CD4-positive, alpha-beta T cell treated with Interleukin-12 subunit alpha and Interleukin-12 subunit beta, for 1 hour (primary cell): Measurements from ENCODE around the gene SLC25A5.
"Not testable (repeated sequence)": the region's sequence is repeated elsewhere in the genome, so short reads cannot be mapped to it uniquely, and the experiment has no call there.

Experiments
- DNase-seq: peaks from one replicate; pipeline ENCODE4 v3.0.0-alpha.2; 2020

The SLC25A5 gene

DNA sequence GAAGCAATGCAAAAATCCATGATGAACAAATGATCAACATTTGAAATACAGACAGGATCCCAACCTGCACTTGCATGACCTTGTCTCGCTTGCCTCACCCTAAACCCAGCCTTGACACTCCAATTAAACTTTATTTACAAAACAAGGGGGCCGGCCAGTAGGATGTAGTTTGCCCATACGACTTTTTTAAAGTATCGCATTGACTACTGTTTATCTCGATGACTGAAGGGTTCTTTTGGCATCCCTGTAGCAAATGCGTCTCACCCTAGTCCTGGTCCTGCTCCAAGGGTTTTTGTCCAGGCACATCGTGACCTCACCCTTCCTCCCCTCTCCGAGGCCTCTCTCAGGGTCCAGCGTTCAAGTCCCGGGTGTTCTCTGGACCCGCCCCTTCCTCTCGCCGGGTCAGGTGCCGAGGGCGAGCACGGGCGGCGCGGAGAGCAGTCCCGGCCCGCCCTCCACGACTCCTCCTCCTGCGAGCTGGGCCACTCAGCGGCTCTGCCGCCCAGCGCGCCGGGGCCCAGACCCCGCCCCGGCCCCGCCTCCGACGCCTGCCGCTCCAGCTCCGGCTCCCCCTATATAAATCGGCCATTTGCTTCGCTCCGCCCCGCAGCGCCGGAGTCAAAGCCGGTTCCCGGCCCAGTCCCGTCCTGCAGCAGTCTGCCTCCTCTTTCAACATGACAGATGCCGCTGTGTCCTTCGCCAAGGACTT is at the start of gene SLC25A5:
Gene SLC25A5 (plus strand): TSS at position 603 of the 709 bp plus-strand sequence. CDS start 72 bp downstream, at position 675.
- peak; percentile 89 for DNase-seq

DNA sequence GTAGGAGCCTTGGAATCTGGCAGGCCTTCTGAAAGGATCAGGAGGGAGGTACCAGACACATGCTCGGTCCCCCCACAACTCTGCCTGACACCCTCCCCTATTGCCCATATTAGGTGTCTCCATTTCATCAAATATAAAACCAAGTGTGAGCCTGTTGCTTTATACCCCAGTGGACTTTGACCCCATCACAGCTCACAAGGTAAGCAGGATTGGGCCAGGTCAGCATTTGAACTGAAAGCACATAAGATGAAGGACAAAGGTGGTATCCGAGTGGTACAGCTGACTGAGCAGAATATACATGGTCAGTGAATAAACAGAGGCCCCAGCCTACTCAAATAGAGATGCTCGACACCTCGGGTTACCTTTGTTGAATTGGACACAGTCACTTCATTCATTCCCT is 49.1 kb upstream of the SLC25A5 start:
- DNase-seq: no peak

DNA sequence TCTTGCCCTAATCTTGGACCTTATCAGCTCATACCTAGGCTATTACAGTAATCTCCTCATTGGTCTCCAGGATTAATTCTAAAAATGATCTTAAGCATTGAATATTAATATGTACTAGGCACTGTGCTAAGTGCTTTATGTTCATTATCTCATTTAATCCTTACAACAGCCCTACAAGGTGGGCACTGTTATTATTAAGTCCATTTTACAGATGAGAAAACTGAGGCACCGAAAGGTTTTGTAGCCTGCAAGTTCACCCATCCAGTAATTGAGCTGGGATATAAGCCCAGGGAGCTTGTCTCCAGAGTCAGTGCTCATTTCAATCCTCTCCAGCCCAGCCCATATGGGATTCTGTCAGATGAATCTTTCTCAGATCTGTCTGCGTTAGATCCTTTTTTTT is 48.3 kb upstream of the SLC25A5 start:
- DNase-seq: no peak

- no peak for DNase-seq
Observed at GRCh38 chrX:119421016-119421705, 47.1 kb upstream of the SLC25A5 start.

GRCh38 chrX:119423631-119424030 is 44.6 kb upstream of the SLC25A5 start:
- DNase-seq: no peak

GRCh38 chrX:119424999-119425398 is 43.2 kb upstream of the SLC25A5 start:
- no peak for DNase-seq

DNA sequence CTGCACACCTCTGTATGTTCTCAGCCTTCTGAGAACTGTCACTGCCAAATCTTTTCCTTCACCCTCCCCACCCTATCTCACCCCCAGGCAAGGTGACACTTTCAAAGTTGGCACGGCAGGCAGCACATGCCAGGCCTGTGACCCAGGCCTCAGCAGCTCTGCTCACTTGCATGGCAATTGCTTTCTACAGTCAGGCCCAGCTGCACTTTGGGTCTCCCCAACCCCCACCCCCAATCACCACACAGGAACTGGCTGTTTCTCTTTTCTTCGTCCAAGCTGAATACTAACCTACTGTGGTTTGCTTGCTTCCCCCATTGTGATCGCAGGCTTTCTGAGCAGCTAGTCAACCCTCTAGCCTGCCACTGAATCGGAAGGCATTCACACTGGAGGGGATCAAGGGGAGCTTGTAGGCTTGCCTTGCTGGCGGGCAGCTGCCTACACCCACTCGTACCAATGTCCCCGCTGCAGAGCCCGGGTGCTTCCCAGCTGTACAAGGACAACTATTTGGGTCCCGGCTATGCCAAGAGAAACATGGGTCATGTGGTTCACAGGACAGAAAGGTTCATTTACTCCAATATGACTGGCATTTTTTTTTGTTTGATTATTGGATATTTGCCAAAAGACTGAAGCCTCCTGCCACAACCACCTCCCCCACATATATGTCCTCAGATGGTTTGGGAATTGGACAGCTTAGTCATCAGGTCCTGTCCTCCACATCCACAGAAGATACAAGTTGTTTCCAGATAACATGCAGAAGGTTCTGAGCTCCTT is 41.0 kb upstream of the SLC25A5 start:
- no peak for DNase-seq

GRCh38 chrX:119427795-119428185 is 40.5 kb upstream of the SLC25A5 start:
- no peak for DNase-seq

- no peak for DNase-seq
Observed at GRCh38 chrX:119429471-119429870, 38.8 kb upstream of the SLC25A5 start.

DNA sequence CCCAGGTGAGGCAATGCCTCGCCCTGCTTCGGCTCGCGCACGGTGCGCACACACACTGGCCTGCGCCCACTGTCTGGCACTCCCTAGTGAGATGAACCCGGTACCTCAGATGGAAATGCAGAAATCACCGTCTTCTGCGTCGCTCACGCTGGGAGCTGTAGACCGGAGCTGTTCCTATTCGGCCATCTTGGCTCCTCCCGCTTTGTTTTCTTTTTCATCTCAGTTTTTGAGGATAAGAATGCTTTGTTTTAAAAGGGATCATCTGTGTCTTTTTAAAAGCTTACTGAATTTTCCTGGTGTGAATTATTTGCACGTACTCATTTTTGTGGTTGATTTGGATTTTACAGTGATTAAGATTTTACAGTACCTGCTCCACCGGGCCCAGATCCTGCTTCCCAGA is 26.9 kb upstream of the SLC25A5 start:
- not testable (repeated sequence) for DNase-seq

GRCh38 chrX:119442286-119442685 is 26.0 kb upstream of the SLC25A5 start:
- no peak for DNase-seq

DNA sequence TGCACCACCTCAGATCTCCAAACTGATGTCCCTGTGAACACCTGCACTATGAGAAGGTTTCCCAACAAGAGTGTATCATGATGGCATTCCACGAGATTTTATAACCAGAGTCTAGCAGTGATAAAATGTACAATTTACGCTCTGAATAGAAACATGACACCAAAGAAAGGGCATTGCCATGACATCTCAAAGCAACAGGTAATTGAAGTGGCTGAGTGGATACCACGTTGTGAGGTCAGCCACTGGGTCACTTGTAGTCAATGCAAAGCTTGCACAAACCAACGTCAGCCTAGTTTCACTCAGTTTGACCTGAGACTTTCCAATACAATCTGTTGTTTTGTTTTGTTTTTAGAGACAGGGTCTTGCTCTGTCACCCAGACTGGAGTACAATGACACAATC is 15.0 kb upstream of the SLC25A5 start:
- DNase-seq: no peak

DNA sequence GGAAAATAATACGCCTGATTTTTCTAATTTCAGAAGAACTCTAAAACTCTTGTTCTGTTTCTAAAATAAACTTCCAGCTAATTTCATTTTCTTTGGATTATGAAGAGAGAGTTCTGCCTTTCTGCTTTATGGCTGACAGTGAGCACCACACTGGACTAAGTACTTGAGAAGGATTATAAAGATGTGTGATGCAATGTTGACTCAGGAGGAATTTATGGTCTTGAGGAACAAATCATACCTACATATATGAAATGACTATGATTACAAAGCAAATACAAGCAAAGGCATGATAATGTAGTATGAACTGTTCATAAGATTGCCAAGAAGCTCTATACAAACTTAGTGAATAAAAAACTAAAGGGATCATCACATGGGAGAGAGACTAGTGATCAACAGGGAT is 13.0 kb upstream of the SLC25A5 start:
- no peak for DNase-seq

GRCh38 chrX:119459181-119459580 is 9.1 kb upstream of the SLC25A5 start:
- DNase-seq: no peak

- no peak for DNase-seq
Observed at GRCh38 chrX:119465555-119465954, 2.7 kb upstream of the SLC25A5 start.

- no peak for DNase-seq
Observed at GRCh38 chrX:119466970-119467369, 1.3 kb upstream of the SLC25A5 start.

- no peak for DNase-seq
Observed at GRCh38 chrX:119467433-119467832, 811 bp upstream of the SLC25A5 start.

- DNase-seq: peak; percentile 89
Observed at GRCh38 chrX:119468551-119469312, 488 bp downstream of the SLC25A5 start.

- no peak for DNase-seq
Observed at GRCh38 chrX:119469313-119469635, 1.0 kb downstream of the SLC25A5 start.

DNA sequence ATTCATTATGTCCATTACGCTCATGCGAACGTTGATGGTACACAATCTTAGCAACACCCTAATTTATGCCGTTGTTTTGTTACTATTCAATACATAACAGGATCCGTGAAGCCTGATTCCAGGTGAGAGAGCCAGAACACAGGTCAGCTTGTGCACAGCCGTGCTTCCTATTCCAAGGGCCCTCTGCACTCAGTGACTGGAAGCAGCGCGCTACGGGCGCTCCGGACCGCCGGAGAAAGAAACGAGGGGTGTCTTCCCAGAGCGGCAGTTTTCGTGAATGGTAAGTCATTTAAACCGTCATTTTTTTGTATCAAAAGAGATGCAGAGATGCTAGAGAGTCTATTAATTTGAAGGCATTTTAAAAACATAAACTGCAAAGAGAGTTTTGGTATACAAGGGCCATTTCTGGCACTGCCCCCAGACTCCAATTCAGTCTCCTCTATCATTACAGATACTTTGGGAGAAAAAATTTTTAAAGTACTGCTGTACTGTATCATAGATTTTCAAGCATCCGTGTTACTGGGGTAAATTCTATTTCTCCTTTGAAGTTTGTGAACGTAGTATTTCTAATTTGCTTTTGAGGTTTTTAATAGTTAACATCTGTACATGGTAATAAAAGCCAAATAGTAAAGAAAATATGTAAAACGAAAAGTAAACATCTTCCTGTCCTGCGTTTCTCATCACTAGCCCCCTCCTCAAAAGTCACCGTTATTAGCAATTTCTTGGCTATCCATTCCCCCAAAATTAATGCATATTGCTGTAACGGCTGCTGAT is 6.6 kb downstream of the SLC25A5 start:
- no peak for DNase-seq

DNA sequence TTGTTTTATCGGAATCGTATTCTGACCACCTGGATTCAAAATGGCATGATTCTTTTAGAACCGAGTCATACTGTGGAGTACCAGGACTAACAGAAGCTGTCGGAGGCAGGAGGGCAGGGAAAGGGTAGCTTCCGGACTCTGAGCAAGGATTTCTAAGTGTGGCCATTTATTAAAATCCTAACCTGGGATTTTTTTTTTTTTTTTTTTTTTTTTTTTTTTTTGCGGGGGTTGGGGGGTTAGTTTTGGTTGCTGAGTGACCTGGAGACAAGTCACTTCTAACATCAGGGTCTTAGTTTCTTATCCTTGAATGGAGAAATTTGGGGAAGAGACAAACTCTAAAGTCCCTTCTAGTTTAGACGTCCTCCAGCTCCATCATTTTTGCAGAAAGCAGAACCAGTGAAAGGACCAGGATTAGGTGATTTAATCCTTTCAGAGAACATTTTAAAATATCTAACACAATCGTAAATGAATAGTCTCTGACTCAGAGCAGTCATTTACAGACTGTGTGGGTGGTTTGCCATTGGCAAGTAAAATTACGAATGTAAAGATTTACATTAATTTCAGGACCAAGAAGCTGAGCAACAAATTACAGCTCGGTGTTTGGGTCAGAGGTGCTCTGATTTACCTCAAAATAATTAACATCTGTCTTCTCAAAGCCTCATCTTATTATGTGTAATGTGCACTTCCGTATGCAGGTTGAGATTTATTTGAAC is 7.3 kb downstream of the SLC25A5 start:
- DNase-seq: no peak

GRCh38 chrX:119477812-119478232 is 9.6 kb downstream of the SLC25A5 start:
- DNase-seq: no peak
